C4-2B (cell line): ENCODE data around the gene CYP2W1.

Experiments
- CTCF ChIP-seq: fragments of 450-650 bp; conservative IDR thresholded peaks from 2 replicates; pipeline ENCODE4 v1.5.1; 2017; ENCODE audit warnings: mild to moderate bottlenecking
- ZFX ChIP-seq: fragments of 450-650 bp; IDR thresholded peaks from 2 replicates; pipeline ENCODE4 v1.6.1; 2017

DNA sequence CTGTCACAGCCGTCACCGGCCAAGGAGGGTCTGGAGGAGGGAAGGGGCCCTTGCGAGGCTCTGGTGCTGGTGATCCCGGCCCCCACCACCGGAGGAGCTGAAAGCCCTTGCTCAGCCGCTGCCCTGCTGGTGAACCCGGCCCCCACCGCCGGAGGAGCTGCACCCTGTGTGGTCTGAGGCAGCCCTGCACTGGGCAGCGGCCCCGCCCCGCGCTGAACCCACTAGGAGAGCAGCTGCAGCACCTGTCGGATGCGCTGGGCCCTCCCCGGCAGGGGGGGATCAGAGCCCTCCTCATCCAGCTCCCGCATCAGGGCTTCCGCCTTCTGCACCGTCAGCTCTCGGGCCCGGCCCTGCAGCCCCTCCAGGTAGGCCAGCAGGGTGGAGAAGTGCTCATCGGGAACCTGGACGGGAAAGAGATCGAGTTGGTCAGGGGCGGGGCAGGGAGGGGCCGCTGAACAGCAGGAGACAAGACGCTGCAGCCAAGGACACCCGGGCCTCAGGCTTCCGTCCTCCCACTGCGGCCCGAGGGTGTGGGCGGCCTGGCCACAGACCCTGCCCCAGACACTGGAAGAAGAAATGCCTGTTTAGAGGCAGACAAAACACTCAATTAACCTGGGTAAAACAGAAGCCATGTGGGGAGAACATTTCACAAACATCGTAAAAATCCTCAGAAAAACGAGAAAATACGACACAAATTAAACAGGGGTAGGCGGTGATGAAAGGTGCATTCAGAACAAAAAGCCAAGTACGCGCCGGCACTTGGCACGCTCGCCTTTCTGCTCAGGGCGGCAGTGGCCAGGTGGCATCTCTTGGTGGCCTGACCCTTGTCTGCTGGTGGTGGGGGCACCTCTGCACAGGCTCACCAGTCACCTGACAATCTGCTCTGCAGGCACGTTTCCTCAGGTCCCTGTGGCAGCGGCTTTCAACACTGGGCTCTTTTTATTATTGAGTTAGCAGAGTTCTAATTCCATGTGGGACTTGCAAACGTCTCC is 14.7 kb downstream of the CYP2W1 start:
- TF ChIP-seq CTCF, result no peak
- no peak for TF ChIP-seq ZFX
